Measurements from ENCODE around the gene AKR1B1.

The AKR1B1 gene

DNA sequence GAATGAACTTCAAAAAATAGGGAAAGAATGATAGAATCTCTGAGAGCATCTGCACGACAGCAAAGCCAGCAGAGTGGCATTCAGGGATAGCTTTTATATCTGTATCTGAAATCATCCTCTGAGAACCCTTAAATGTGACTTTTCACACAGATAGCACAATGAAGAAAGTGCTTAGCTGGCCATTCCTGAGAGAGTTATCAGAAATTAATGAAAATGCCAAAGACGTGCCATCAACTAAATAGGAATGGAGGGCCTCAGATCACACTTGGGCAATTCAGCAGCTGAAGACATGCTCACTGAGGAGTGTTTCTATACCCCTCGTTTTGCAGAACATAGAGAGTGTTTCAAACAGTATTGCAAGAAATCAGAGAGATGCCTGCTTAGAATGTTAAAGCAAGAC is 51.6 kb downstream of the AKR1B1 start:
- no peak for DNase-seq

DNA sequence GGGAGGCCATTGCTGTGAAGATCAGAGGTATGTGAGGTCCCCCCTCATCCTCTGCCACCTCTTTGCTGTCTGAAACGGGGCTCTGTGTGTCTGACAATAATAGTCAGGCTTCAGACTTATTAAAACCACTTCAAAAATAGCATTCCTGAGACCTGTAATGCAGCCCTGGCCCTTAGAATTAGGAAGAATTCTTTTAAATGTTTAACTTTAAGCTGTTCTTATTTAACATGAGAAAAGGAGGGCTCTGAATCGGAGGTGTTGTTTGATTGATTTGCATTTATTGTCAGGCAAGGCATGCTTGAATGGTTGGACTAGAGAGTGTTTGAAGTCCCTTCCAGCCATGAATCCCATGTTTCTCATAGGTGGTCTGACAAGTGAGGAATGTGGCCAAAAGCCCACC is 52.5 kb downstream of the AKR1B1 start:
- DNase-seq: no peak

DNA sequence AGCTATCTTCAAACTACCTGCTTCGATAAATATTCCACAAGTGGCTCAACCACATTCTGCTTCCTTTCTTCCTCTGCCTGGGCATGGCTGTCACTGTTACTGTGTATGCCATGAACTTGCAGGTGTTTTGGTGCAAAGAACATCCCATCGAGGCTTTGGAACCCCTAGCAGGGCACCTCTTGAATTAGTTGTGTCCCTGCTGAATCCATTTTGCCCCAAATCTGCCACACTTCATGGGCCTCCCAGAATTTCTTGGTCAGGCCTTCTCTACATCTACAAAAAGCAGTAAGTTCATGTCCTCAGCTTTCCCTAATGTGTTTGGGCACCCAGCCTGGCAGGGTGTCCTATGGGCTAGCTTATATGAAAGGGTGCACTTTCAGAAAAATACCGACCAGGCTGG is 53.6 kb downstream of the AKR1B1 start:
- DNase-seq: no peak

DNA sequence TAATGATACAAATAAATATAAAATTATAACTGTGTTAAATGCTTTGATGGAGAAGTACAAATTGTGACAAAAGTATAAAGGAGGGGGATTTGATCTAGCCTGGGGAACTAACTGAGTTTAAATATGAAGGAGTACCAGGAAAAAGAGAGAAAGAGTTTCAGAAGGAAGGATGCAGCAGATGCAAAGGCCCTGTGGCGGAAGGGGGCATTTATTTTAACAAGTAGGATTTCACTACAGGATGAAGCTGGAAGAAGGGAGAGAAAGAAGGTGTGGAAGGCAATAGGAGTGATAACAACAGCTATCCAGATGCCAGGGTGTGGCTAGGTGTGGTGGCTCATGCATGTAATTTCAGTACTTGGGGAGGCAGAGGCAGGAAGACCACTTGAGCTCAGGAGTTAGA is 55.8 kb downstream of the AKR1B1 start:
- no peak for DNase-seq

DNA sequence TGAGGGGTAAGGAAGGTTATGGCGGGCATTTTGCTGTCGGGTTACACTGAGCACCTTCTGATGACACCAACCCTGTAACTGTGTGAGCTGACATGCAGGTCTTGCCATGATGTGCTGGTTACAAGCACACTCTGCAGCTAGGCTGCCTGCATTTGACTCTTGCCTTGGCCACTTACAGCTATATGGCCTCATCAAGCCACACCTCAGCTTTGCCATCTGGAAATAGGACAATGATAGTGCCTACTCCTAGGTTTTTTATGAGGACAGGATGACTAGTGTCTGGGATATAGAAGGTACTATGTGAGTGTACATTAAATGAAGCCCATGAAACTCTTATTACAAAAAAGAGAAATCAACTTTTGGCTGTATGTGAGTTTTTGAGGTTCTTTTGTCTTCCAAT is 58.0 kb downstream of the AKR1B1 start:
- no peak for DNase-seq

DNA sequence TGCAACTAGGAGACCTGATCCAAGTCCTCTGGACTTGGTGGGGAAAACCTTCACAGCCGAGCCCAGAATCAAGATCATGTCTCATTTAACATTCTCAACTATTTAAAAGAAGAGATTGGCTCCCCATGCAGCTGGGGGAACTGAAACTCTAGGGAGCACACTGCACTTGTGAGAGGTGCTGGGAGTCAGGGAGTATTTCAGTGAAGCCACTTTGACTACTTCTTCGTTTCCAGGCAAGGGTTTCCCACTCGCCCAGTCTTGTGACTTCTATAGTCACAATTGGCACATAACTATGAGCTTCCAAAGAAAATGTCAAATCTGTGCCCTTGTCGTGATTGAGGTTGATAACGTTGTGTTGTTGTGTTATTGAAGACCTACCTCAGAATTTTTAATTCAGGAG is 62.9 kb downstream of the AKR1B1 start:
- no peak for DNase-seq

DNA sequence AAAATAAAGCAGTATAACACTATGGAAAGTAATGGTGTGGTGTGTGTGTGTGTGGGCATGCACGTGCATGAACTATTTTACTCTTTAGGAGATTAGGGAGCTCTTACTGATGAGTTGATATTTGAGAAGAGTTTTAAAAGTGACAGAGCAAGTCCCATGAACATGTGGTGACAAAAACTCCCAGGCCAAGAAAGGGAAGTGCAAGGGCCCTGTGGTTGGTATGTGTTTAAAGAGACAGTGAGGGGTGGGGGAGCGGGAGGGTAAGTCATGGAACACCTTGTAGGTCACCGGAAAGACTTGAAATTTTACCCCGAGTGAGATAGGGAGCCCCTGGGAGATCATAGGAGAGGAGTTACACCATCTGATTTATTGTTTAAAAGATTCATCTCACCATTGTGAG is 63.3 kb downstream of the AKR1B1 start:
- DNase-seq: no peak

DNA sequence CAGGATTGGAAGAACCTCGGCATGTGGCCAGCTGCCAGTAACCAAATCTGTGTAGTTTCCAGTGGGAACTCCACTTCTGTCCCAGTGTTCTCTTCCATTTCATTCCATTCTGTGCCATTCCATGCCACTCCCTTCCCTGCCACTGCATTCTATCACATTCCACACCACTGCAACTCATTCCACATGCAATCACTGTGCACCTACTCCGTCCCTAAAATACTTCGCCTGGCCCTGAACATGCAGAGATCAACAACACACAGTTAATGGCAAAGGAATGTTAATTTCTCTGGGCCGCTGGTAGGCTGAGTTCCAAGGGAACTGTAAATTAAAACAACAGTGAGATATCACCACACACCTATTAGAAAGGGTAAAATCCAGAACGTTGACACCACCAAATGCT is 64.8 kb downstream of the AKR1B1 start:
- no peak for DNase-seq

All from CD4-positive, alpha-beta T cell treated with Interferon gamma for 1 hour (primary cell).